HG03159 (cell line): ENCODE results near the gene SHISA9.
"Not testable (repeated sequence)": the region's sequence is repeated elsewhere in the genome, so short reads cannot be mapped to it uniquely, and the experiment has no call there.

ENCODE experiments used
- ATAC-seq: cut with Tn5 transposase; IDR thresholded peaks from one replicate; pipeline ENCODE4 v1.9.1; 2021; ENCODE audit warnings: mild to moderate bottlenecking, moderate library complexity; ENCODE audit not compliant: unreplicated experiment

SHISA9 gene

DNA sequence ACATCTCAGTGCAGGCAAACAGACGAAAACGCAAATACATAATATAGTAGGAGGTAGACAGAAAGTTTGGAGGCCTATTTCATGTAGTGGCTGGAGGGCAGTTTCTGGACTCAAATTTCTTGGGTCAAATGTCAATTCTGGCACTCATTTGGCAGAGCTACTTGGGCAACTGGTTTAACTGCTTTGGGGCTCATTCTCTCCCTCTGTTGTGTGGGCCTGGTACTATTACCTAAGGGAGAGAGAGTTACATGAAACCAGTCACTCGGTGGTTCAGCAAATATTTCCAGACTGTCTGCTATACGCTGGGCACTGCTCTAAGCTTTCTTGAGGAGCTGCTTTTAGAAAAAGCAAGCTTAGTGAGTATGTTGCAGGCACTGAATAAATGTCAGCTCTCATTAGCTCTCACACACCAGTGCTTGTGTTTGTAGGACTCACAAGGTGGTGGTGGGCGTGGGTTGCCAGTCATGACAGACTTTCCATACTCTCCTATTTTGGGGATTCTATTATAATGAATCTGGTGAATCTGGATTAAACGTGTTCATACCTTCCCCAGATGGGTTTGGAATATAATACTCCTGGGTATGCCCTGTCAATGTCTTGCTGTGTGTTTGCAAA lies 1.8 kb upstream of the SHISA9 start:
- no peak for ATAC-seq

DNA sequence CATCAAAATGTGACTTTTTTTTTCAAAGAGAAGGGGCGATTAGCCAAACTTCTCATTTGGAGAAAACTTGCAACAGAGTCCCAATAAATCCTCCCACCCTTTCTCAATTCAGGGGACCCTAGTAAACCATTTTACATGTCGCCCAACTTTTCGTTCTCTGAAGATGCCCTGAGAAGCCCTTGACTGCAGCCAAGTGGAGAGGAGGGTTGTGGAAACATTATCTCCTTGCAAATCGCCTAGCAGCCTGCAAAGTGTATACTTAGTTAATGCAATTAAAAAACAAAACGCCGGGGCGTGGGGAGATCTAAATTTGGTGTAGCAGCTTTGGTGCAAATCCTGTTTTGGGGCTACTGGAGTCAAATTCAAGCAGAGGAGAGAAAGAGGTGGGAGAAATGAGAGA lies 1.2 kb upstream of the SHISA9 start:
- no peak for ATAC-seq

DNA sequence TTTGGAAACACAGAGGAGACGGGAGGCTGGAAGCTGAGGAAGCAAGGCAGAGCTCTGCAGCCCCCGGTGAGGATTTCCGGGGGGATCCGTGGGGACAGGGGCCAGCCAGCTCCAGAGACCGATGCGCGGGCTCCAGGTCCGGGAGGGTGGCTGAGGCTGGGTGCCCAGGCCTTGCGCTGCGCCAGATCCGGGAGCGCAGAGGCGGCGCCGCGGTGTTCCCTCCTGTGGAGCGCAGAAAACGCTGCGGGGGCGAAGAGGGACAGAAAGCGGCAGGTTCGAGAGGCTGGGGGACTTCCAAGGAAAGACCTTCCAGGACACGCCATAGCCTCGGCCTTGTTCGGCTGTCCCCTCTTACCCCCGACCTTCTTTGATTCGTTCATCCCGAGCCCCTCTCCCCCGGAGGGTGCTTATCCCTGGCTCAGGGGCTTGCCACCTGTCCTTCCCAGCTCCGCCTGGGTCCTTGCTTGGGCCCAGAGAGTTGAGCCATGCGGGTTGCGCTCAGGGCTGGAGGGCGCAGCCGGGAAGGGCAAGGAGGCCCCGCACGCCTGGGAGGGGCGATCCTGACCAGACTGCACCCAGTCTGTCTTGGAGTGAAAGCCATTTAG lies 697 bp upstream of the SHISA9 start:
- no peak for ATAC-seq

DNA sequence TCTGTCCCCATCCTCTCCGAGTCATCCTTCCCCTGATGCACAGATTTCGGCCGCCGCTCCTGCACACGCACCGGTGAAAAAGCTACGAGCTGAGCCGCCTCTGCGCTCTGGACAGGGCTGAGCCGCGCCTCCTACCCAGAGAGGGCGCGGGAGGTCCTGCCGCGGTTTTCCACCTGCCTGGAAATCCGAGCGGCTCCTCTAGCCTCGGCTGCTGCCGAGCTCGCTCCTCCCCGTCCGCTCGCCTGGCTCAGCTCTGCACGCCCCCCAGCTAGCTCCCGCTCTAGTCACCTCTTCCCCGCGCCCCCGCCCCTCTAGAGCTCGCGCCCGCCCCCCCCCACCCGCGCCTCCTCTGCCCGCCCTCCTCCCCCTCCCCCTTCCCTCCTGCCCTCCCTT lies 198 bp upstream of the SHISA9 start:
- no peak for ATAC-seq

DNA sequence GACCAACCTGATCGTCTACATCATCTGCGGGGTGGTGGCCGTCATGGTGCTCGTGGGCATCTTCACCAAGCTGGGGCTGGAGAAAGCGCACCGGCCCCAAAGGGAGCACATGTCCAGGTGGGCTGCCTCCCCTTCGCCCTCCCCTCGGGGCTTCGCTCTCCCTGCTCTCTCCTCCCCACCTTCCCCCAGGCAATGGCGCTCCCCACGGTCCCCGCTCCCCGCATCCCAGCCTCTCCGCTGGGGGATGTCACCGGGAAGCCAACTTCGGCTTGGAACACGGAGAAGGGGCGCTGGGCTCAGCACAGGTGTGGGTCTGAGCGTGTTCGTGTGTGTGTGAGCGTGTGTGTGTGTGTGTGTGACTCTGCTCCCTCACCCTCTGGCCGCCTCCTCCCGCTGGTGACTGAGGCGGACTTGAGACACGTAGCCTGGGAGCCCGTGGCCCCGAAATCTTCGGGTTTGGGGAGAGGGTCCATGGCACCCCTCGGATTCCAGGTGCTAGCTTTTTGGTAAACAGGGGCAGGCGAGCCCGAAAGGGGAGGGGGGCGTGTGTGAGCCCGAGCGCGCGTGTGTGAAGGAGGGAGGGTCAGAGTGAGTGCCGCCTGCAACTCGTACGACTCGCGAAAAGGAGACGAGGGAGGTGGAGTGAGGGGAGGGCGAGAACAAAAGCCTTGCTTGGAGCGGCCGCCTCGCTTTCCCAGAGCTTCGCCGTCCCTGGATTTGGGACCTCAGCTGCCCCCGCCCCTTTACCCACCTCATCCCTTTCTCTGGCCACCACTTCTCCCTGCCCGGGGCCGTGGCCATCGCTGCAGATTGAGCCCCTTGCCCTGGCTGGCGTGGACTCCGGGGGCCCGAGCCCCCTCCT lies 1.3 kb downstream of the SHISA9 start:
- no peak for ATAC-seq

DNA sequence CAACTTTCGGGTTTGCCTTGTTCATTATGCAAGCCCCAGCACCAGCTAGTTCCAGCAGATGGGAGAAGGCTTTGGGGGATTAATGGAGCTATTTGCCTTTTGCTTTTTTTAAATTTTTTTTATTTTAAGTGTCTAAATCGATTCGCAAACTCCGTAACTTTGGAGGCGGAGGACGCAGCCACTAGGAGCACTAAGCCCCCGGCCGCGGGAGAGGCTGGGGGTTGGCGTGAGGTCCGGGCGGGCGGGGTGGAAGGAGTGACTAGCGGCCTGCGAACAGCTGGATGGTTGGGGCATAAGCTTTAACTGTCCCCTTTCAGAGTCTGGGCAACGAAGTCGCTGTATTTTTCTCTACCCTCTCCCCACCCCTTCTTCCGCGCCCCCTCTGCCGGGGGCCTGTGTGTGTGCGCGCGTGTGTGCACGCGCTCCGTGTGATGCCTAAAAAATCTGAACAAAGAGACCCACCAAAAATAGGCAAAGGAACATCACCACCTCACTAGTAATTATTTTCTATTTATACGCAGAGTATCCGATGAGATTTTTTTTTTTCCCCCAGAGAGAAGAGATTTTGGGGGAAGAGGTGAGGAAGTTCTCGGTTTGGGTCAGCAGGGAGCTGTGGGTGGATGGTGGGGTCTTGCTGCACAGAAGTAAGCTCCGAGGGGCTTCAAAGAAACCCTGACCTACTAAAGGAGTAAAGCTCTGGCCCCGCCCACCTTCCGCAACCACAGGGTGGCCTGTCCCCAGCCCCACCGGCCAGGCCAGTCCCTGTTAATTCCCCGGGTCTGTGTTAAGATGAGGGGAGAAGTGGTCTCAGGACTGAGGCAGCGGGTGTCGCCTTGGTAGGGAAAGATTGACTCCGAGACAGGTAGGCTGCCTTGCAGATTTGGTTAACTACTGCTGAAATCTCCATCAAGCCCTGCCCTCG lies 2.3 kb downstream of the SHISA9 start:
- no peak for ATAC-seq

DNA sequence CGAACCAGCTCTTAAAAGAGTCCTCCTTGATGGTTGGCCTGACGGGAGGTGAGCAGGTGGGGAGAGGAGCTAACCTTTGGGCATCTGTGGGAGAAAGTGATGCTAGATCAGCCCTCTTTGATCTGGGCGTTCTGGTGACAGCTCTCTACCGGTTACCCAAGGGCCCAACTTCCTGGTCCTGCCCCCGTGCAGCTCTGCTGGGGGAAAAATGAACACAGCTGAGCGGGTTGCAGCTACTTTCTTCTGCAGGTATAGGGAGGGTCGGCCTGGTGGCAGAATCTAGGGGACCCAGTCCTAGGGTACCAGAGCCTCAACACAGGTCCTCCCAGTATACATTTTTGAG lies 2.9 kb downstream of the SHISA9 start:
- ATAC-seq: no peak

DNA sequence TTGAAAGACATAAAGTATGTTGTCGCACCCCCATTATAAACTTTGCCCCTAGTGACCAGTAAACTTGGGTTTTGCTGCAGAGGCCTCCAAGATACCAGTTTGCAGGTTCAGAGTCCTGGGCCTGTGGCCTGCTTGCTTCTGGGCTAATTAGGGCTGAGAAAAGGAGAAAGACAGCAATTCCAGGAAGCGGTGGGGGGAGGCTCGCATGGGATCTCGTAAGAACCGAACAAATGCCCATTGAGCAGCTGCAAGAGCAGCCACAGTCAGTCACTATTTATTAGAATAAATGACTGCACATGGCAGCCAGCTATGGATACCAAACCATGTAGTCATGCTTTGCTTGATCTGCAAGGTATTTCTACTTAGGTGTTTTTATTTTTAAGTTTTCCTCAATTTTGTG lies 4.9 kb downstream of the SHISA9 start:
- no peak for ATAC-seq

DNA sequence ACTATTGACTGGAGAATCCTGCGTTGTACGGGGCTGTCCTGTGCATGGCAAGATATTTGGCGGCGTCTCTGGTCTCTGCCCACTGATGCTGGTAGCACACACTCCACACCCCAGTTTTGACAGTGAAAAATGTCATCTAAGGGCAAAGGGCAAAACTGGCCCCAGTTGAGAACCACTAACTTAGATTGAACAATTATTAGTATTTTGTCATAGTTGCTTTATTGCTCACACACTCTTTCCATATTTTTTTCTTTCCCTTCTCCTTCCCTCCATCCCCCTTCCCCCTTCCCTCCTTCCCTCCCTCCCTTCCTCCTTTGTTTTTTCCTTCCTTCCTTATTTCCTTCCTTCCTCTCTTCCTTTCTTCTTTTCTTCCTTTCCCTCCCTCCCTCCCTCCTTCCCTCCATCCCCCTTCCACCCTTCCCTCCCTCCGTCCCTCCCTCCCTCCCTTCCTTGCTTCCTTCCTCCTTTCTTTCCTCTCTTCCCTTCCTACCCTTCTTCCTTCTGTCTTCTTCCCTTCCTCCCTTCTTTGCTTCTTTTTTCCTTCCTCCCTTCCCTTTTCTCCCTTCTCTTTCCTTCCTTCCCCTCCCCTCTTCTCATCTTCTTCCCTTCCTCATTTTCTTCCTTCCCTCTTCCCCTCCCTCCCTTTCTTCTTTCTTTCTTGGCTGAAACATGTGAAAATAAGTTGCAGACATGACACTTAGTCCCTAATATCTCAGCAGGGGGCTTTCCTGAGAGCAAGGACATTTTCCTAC lies 5.5 kb downstream of the SHISA9 start:
- ATAC-seq: no peak

DNA sequence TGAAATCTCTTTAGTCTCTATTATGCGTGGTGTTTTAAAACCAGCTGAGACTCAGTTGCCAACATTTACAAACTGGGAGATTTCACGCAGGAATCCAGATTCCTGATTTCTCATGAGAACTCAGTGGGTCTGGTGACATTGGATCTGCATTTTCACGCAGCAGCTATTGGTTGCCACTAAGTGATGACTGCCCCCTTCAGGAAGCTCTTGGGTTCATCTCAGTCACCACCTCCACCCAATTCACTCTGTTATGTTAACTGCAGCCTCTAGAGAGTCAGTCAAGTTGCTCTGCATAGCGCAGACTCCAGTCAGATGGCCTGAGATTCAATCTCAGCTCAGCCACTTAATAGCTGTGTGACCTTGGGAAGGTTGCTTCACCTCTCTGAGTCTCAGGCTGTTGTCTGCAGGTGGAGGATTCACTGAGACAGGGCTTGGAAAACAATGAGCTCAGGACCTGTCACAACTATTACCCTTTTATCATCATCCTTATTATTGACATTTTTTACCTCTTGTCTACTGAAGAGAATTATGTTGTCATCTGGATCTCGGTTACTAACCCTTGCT lies 6.4 kb downstream of the SHISA9 start:
- ATAC-seq: no peak

DNA sequence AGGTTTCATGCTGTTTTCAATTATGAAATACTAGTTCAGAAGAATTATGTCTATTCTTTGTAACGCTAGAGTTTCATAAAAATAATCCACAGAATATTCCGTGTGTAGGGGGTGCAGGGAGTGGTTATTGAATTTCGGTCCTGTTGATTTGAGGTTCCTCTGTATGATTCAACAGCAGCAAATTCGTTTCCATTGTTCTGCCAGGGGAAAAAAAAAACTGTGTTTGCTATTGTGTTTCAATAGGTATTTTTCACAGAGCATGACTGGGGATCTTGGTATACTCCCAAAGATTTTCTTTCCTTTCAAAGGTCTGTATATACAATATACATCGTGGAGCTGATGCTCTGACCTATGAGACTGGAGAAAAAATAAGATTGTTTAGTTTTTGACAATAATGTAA lies 15.8 kb downstream of the SHISA9 start:
- no peak for ATAC-seq

DNA sequence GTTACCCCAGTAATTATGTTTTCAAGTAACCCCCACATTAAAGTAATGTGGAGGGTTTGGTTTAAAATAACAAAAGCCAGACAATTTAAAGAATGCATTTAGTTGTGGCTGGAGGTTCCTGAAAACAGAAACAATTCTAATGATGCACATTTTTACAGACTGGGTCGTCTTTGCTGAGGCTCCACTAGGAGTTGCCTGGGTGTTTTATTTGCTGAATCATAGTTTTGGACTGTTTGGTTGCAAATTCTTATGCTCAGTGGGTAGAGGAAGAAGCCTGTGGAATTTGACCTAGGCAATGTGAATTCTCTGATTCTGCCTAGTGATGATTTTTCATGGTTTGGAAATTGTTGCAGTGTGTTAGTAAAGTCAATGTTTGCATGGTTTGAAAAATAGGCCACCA lies 16.3 kb downstream of the SHISA9 start:
- no peak for ATAC-seq

DNA sequence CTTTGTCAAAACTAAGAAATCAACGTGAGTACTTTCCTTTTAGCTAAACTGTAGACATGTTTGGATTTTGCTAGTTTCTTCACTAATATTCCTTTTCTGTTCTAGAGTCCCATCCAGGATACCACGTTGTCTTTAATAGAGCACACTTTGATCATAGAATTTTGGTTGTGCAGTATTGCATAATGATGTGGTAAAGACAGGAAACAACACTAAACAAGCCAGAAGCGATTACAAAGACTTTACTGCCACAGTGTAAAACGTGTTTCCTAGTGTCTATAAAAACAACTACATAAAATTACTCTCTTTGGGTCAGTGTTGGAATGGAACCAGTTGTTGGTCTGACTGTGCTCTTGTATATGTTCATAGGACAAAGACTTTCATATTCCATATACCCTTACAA lies 19.3 kb downstream of the SHISA9 start:
- no peak for ATAC-seq

DNA sequence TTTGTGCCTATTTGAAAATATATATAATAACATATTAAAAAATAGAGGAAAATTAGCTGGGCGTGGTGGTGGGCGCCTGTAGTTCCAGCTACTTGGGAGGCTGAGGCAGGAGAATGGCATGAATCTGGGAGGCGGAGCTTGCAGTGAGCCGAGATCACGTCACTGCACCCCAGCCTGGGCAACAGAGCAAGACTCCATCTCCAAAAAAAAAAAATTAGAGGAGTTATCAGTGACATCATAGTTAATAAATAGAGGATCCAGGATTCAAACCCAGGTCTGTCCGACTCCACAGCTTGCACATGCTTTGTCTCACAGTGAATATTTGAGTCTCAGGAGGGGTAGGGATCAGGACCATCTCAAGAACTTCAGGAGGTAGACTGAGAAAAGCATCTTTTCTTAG lies 22.2 kb downstream of the SHISA9 start:
- ATAC-seq: not testable (repeated sequence)

DNA sequence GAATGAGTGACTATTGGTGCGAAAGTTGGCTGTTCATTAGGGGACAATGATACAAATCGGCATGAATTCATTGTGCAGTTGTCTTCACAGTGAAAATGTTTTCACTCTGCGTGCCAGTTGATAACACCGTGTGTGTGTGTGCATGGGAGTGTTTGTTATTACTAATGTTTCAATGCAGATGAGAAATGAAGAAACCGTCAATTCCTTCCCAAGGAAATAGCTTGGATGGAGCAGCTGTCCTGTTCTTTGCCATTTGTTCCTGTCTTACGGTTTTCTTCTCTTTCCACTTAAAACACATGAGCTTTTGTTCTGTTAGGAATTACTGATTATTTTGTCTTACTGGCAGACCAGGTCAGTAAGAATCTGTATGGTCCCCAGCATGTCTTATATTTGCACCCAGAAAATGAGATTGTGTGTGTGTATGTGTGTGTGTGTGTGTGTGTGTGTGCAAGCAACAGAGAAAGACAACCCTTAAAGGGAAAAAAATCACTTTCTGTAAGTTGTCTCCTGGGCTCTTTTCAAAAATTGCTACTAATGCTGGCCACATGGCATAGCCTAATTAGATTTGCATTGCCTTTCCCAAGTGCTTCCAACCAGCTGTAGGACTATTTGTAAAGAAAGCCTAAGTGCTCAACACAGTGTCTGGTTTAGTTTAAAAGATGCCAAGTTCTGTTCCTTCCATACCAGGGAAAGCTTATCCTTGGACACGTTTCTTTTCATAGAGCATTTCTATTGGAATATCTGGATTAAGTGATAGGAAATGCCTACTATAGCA lies 23.8 kb downstream of the SHISA9 start:
- ATAC-seq: no peak

DNA sequence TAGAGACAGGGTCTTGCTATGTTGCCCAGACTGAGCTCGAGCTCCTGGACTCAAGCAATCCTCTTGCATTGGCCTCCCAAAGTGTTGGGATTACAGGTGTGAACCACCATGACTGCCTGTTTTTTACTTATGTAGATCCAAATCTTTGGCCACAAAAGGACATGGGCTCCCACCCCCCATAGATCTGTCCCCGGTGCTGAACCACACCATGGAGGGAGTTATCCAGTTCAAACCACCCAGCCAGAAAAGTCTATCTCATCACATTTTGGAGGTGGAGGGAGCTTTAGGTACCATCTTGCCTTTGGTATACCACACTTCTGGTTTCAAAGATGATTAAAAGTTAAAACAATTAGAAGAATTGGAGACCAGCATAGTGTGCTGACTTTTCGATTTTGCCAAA lies 26.2 kb downstream of the SHISA9 start:
- no peak for ATAC-seq

DNA sequence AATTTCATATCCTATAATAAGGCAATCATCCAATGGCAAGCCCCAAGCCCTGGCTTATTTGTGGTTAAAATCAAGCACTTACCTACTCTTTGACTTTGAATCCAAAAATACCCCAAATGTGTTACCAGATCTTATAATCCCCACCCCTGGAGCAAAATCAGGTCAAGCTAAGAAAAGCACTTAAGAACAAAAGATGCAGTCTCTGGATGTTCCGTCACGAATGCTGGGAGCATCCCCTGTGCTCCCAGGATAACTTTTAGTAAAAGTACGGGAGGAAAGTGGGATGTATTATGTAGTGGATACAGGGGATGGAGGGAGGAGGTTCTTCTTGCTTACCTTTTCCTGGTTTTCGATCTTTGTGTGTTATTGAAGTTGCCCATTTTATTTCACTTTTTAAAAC lies 29.5 kb downstream of the SHISA9 start:
- no peak for ATAC-seq

DNA sequence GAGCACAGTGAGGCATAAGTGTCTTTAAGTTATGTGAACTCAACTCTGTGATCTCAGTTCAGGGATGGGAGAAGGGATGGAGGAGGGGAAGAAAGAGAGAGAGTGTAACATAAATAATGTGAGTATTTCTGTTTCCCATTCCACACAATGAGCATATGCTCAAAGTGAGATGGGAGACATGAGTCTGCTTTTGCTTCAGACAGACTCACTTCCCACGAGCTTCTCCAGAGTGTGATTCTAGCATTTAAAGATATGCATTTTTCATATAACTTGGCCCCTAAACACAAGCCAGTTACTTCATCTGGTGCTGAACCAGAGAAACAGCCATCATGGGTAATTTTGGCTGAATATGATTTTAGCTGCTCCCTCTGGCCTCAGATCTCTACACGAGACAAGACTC lies 35.0 kb downstream of the SHISA9 start:
- no peak for ATAC-seq

DNA sequence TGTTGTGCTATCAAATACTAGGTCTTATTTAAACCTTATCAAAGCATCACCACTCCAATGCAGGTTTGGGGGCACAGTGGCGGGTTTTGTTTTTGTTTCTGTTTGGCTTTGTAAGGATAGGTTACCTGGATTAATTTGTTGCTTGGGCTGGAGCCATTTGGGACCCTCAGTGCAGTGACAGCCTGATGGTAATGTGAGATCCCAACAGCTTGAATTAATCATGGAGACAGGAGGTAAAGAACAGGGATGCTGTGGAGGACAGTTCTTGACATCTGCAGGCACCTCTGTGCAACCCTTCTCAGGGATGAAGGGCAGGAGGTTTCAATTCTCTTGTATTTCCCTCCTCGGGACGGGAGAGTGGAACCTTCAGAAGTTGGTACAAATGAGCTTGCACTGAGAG lies 40.5 kb downstream of the SHISA9 start:
- ATAC-seq: no peak

DNA sequence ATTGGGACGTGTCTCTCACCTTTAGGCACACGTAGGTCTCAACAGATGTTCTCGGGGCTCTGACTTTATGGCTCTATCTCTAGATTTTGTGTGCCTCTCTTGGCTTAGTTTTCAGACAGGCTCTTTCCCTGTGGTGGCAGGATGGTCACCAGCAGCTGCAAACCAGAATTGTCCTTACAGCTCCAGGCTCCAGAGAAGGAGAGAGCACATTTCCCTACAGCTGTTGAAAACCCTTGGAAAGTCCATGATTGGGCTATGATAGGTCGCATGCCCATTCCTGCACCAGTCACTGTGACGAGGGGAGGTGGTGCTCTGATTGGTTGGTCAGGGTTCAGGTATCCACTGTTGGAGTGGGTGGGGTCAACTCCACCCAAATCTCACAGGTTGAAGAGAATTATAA lies 41.5 kb downstream of the SHISA9 start:
- no peak for ATAC-seq
